GM21381 (cell line): ENCODE measurements around the gene CDS2.

Source experiments
- ATAC-seq: cut with Tn5 transposase; IDR thresholded peaks from one replicate; pipeline ENCODE4 v1.9.1; 2021; ENCODE audit warnings: mild to moderate bottlenecking, moderate library complexity; ENCODE audit not compliant: unreplicated experiment

The CDS2 gene

DNA sequence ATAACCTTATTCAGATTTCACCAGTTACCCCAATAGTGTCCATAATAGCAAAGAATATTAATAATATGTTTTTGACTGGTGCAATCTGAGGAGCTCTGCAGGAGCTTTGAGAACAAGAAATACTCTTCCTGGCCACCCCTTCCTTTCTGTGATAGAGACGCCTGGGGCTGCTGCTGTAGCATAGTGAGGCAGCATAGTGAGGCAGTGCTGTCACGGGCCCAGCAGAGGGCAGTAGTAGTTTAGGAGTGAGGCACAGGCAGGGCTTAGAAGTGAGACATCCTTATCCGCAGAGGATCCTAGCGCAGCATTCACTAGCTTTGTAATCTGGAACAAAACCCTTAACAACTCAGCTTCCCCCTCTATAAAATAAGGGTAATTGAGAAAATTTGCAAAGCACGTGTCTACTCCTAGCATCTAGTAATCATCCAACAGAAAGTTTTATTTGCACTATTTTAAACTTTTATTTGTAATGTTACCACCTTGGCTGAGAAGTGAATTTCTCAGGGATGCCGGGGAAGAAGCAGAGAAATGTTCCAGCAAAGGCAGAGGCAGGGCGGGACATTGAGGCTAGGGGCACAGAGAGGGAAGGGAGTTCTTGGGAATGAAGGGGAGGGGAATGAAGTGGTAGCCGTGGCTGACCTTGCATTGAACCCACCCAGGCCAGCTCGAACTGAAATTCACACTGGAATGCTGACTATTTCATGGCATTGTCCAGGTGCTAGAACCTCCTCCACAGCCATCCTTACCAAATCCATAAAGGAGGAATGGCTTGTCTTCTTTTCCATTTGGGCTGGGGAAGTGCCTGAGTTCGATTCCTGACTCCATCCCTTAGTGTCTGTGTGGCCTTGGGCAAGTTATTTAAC lies 78.8 kb downstream of the CDS2 start:
- peak; percentile 92 for ATAC-seq

DNA sequence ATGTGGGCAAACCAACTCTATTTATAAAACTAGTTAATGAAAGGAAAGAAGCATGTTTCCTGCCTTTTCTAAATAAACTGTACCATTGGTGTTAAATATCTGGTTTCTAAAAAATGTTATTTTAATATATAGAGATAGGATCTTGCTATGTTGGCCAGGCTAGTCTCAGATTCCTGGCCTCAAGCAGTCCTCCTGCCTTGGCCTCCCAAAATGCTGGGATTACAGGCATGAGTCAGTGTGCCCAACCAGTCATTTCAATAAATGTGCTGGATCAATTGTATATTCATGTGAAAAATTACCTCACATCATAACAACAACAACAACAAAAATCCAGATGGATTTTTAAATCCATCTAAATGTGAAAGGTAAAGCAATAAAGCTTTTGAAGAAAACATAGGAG lies 80.3 kb downstream of the CDS2 start:
- no peak for ATAC-seq

DNA sequence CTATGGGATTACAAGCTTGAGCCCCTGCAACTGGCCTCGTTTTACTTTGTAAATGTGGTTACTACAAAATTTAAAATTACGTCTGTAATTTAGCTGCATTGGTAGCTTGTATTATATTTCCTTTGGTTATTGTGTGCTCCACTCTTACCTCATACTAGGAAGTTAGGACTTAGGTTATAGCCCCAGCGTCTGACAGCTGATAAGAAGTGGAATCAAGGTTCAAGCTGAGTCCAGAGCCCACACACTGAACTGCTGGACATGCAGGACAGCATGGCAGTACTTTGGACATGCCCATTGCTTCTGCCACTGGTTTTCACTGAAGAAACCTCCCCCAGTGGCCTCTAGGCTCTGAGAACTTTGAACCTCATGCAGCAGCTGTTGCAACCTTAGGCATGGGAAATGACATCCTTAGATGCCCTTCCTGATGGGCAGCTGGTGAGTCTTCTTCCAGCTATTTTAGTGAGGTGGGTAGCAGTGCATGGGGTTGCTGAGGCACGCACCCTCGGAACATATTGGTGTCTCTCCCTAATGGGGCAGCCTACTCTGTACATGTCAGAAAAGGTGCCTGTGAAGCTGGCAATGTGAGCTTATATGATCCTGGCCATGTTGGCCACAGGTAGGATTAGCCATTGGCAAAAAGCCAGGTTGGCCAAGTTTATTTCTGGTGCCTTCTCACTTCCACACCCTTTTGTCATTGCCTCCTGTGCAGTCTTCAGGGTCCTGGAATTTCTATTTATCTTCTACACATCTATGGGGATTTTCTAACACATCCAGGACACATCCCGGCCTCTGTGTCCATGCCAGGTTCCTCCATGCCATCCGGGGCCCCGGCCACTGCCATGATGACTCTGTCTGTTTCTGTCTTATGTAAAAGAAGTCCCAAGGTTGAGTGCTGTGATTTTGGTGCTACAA lies 85.3 kb downstream of the CDS2 start:
- ATAC-seq, result no peak

DNA sequence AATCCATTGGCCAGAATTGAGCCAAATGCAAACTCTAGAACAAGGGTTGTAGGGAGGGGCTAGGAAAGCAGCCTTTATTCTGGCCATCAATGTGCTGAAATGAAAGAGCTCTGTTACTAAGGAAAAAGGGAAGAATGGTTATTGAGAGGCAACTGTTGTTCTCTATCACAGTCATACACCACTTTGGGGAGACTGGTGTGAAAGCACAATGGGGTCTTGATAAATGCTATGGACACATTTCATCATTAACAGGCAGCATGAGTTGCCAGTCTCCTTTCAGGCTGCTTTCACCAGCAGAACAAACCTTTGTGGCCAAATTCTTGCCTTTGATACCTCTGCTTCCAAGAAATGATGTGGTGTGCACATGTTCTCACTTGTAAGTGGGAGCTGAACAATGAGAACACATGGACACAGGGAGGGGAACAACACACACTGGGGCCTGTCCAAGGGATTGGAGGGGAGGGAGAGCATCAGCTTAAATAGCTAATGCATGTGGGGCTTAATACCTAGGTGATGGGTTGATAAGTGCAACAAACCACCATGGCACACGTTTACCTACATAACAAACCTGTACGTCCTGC lies 86.2 kb downstream of the CDS2 start:
- no peak for ATAC-seq

DNA sequence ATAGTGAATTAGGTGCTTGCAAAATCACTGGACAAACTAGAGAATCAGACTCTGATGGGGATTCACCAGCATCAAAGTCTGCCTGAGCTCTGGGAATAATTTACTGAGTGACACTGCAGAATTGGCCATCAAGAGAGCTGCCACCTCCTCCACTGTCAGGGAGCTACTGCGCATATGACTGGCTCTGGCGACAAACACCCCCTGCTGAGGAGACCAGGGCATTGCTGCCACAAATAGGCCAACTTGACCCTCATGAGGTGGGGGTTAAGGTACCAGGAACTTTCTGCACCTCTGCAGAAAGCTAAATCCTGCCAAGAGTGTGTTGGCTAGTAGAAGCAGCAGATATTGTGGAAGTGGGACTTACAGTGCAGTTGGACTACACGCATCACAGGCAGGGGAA lies 88.0 kb downstream of the CDS2 start:
- ATAC-seq, result no peak

DNA sequence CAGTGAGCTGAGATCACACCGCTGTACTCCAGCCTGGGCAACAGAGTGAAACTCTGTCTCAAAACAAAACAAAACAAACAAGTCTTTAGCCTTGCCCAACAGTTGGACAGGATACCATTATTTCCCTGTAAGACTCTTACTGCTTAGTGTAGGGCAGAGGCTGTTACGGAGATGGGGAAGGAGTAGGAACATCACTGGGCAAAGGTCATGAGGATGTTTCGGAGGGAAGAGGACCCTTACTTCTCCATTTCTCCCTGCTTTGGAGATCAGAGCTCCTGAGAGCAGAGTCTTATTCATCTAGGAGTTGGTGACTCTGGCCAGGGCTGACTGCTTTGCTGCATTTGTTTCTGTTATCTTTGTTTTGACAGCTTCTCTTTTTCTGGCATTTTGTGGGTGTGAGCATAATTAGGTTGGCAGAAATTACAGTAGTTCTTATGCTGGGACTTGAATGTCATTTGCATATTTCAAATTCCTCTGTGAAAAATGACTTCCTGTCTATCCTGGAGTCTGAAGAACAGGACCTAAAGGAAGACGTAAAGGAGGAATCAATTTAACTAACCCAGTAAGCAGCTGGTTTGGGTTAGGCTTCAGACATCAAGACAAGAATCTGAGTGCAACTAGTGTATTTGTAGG lies 89.0 kb downstream of the CDS2 start:
- no peak for ATAC-seq

DNA sequence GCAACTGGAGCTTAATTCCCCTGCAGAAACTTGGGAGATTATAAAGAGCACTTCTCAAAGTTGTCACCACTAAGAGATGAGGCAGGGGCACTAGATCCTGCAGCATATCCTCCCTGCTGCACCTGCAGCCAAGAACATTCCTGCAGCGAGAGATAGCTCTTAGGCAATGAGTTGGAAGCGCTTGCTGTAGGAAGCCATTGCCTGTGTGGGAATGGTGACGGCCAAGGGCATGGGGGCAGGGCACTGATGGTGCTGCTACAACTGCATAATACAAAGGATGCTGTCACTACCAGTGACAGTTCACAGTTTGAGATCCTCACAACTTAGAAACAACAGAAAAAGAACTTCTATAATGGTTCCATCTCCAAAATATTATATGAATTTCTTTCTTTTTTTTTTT lies 89.9 kb downstream of the CDS2 start:
- no peak for ATAC-seq

DNA sequence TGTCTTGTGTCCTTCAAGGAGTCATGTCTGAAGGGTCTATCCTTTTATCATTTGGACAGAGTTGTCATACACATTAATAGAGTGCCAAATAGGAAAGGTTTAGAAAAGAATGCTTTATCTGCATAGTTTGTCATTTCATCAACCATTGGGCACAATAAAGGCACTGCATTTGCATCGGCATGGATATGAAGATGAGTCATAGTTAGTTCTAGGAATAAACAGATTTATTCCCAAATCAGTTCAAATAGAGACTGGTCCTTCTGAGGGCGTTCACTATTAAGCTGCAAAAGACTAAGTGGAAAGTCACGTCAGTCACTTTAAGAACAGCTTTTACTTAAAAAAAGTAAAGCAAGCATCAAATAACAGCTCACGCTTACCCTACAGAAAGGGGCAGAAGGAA lies 90.8 kb downstream of the CDS2 start:
- ATAC-seq, result no peak

- ATAC-seq, result no peak
Measured at GRCh38 chr20:5220321-5221060, 93.7 kb downstream of the CDS2 start.

DNA sequence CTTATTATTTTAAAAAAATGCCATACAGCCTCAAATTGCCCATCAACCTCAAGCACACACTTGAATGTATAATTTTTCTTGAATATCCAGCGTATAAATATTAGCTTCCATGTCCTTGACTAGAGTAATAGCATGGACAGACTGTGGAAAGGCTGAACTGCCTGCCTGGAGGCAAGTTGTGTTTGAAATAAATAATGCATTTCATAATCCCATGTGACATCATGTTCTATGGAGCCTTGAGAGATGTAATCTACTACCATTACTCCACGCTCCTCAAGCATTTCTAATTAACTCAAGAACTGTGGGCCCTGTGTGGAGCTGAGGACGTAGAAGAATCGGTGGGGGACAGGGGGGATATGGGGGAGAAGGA lies 94.2 kb downstream of the CDS2 start:
- no peak for ATAC-seq

GRCh38 chr20:5222919-5223634 lies 96.3 kb downstream of the CDS2 start:
- peak; percentile 64 for ATAC-seq

- no peak for ATAC-seq
Measured at GRCh38 chr20:5230544-5230943, 103.7 kb downstream of the CDS2 start.

DNA sequence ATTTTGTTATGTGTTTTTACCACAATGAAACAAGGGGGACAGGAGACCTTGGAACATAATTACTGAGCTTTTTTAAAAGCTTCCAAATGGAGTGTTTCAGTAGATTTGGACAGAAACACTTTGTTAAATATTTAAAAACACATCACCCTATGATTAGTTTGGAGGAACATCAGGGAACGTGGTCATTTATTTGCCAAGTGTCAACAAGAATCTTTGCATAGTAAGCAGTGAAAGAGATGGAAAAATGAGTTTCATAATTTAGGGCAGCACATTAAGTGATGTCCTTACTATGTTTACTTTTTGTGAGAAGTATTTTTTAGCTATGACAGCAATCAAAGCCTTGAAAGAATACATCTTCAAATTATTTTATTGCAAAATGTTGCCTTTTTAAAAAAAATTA lies 107.3 kb downstream of the CDS2 start:
- ATAC-seq, result no peak

- ATAC-seq, result no peak
Measured at GRCh38 chr20:5234978-5235377, 108.2 kb downstream of the CDS2 start.
